T1000 (cell line): ENCODE results near the gene TCF12.
"Not testable (repeated sequence)": the region's sequence is repeated elsewhere in the genome, so short reads cannot be mapped to it uniquely, and the experiment has no call there.

Source experiments
- DNase-seq: peaks from one replicate; lab custom pipeline; 2025; ENCODE audit warnings: mixed read lengths; lab: John Stamatoyannopoulos, UW

TCF12 gene

GRCh38 chr15:57092252-57092651, 173.8 kb downstream of the TCF12 start:
- no peak for DNase-seq

- no peak for DNase-seq
Measured at GRCh38 chr15:57094321-57095257, 176.1 kb downstream of the TCF12 start.

GRCh38 chr15:57095896-57096295, 177.5 kb downstream of the TCF12 start:
- DNase-seq: no peak

GRCh38 chr15:57097246-57097645, 178.8 kb downstream of the TCF12 start:
- DNase-seq: no peak

- DNase-seq: not testable (repeated sequence)
Measured at GRCh38 chr15:57097919-57098543, 179.6 kb downstream of the TCF12 start.

GRCh38 chr15:57098896-57099295, 180.5 kb downstream of the TCF12 start:
- DNase-seq: no peak

- DNase-seq: no peak
Measured at GRCh38 chr15:57100136-57100539, 181.7 kb downstream of the TCF12 start.

GRCh38 chr15:57102858-57103257, 184.4 kb downstream of the TCF12 start:
- DNase-seq: no peak

GRCh38 chr15:57108296-57108695, 189.9 kb downstream of the TCF12 start:
- DNase-seq: no peak

- DNase-seq: no peak
Measured at GRCh38 chr15:57109005-57109404, 190.6 kb downstream of the TCF12 start.

- DNase-seq: no peak
Measured at GRCh38 chr15:57111002-57111401, 192.6 kb downstream of the TCF12 start.

GRCh38 chr15:57112178-57112577, 193.7 kb downstream of the TCF12 start:
- no peak for DNase-seq

- DNase-seq: no peak
Measured at GRCh38 chr15:57114070-57114469, 195.6 kb downstream of the TCF12 start.

- DNase-seq: no peak
Measured at GRCh38 chr15:57118013-57118799, 199.8 kb downstream of the TCF12 start.

GRCh38 chr15:57122080-57122840, 203.8 kb downstream of the TCF12 start:
- no peak for DNase-seq

- no peak for DNase-seq
Measured at GRCh38 chr15:57124036-57124435, 205.6 kb downstream of the TCF12 start.

- no peak for DNase-seq
Measured at GRCh38 chr15:57129064-57129463, 210.6 kb downstream of the TCF12 start.

GRCh38 chr15:57130956-57131355, 212.5 kb downstream of the TCF12 start:
- DNase-seq: no peak

- DNase-seq: no peak
Measured at GRCh38 chr15:57133127-57133968, 214.9 kb downstream of the TCF12 start.

GRCh38 chr15:57134071-57134605, 215.7 kb downstream of the TCF12 start:
- no peak for DNase-seq

- DNase-seq: no peak
Measured at GRCh38 chr15:57134851-57135250, 216.4 kb downstream of the TCF12 start.
